ENCODE measurements around the gene SKOR1. TPM values are rescaled to one million over a fixed set of nuclear protein-coding genes. Genes with fewer than 3 reads are reported as not detected.

SKOR1 gene
- total and polyA plus RNA-seq, 2 donors (not counting 1 experiment from before 2014, with no cell fraction given), result 0.01 to 0.17 TPM

DNA sequence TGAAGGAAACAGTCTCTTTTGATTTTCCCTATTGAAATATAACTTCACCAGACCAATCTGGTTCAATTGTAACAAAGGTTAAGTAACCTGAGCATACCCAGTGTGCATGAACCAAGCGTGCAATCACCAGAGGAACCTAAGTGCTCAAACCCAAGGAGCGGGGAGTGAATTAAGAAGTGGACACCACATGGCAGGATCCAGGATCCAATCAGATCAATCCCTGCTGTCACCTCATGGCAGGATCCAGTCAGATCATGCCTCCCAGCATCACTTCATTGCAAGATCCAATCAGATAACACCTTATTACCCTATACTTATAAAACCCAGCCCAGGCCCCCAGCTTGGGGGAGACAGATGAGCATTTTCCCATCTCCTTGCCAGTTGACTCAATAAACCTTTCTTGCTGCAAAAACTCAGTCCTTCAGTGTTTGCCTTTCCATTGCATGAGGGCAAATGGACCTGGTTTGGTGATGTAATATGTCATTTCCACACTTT lies 53.5 kb downstream of the SKOR1 start:
- DNase-seq (ENCODE audit: low read depth in 2 of 2), result no peak
- H3K4me3 ChIP-seq (replicated peaks in 1 of 4; ENCODE audit: control extremely low read depth in 1 of 4, insufficient read depth in 1 of 4, low read depth in 3 of 4, low read length in 4 of 4), result no peak overlapping the region
- TF ChIP-seq EZH2 (IDR thresholded peaks at IDR 0.05; ENCODE audit: low read length, missing control alignments) (no peak), CTCF (conservative IDR thresholded peaks at IDR 0.05 in 1 of 2, IDR thresholded peaks at IDR 0.05 in 1 of 2; ENCODE audit: low read depth in 1 of 2, low read length in 2 of 2) (no peak)
- H3K4me2 ChIP-seq (ENCODE audit: extremely low read depth, insufficient read depth, low read length), result no peak overlapping the region
- no peaks in the 10 kb centered on the region for H3K4me1 ChIP-seq (ENCODE audit: control insufficient read depth, extremely low read depth, insufficient read depth, low read length)
- peaks cover 2% of the 10 kb centered on the region for H3K27me3 ChIP-seq (ENCODE audit: control insufficient read depth, insufficient read depth, low read length)
- no peak overlapping the region for H3K27ac ChIP-seq (ENCODE audit: insufficient read depth, low read length)
- no peak overlapping the region for H2AFZ ChIP-seq (ENCODE audit: low read length)
- no peaks in the 10 kb centered on the region for H4K20me1 ChIP-seq (ENCODE audit: control insufficient read depth, extremely low read depth, insufficient read depth, low read length)
- H3K9me3 ChIP-seq (ENCODE audit: control insufficient read depth, insufficient read depth, low read depth, low read length), result no peaks in the 10 kb centered on the region
- no peaks in the 10 kb centered on the region for H3K36me3 ChIP-seq (ENCODE audit: control insufficient read depth, insufficient read depth, low read length)
- H3K9ac ChIP-seq (ENCODE audit: insufficient read depth, low read length), result no peak overlapping the region
- no peaks in the 10 kb centered on the region for H3K79me2 ChIP-seq (ENCODE audit: control insufficient read depth, insufficient read depth, low read length)

DNA sequence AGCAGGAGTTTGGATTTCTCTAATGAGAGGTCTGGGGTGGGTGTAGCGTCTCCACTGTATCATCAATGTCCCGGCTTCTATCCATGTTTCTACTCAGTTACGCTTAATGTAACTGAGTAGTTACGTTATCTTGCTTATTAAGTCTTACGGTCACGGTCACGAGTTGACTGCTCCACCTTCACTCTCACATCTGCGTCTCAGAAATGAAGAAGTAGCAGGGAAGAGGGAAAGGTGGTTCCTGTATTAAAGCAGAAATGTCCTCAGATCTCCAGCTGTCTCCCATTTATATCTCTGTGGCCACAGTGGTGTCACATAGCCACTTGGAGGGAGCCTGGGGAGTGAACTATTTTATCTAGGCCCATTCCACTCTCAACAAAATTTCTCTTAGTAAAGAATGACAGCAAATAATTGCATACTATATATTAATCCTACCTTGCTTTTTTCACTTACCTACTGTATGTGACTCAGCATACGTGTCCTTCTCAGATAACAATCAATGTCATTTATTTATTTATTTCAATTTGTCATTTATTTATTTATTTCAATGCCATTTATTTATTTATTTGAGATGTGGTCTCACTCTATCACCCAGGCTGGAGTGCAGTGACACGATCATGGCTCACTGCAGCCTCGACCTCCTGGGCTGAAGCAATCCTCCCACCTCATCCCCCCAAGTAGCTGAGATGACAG lies 54.3 kb downstream of the SKOR1 start:
- H3K4me3 ChIP-seq (replicated peaks in 1 of 4; ENCODE audit: control extremely low read depth in 1 of 4, insufficient read depth in 1 of 4, low read depth in 3 of 4, low read length in 4 of 4), result no peak overlapping the region
- no peak for DNase-seq (ENCODE audit: low read depth in 2 of 2)
- H3K4me2 ChIP-seq (ENCODE audit: extremely low read depth, insufficient read depth, low read length), result no peak overlapping the region

More for the DNA sequence above, 54.3 kb downstream of the SKOR1 start:
- Histone ChIP-seq H3K9me3 (ENCODE audit: control insufficient read depth, insufficient read depth, low read depth, low read length) (no peaks in the 10 kb centered on the region), H4K20me1 (ENCODE audit: control insufficient read depth, extremely low read depth, insufficient read depth, low read length) (no peaks in the 10 kb centered on the region), H3K4me1 (ENCODE audit: control insufficient read depth, extremely low read depth, insufficient read depth, low read length) (no peaks in the 10 kb centered on the region), H3K27me3 (ENCODE audit: control insufficient read depth, insufficient read depth, low read length) (peaks cover 2% of the 10 kb centered on the region), H3K36me3 (ENCODE audit: control insufficient read depth, insufficient read depth, low read length) (no peaks in the 10 kb centered on the region), H3K79me2 (ENCODE audit: control insufficient read depth, insufficient read depth, low read length) (no peaks in the 10 kb centered on the region), H3K27ac (ENCODE audit: insufficient read depth, low read length) (no peak overlapping the region), H2AFZ (ENCODE audit: low read length) (no peak overlapping the region), H3K9ac (ENCODE audit: insufficient read depth, low read length) (no peak overlapping the region)
- TF ChIP-seq CTCF (conservative IDR thresholded peaks at IDR 0.05 in 1 of 2, IDR thresholded peaks at IDR 0.05 in 1 of 2; ENCODE audit: low read depth in 1 of 2, low read length in 2 of 2) (no peak), EZH2 (IDR thresholded peaks at IDR 0.05; ENCODE audit: low read length, missing control alignments) (no peak)

Measured in fibroblast of lung (primary cell).